Upper lobe of right lung (tissue), 1 donor: ENCODE data around the gene NAA15. TPM values are rescaled to one million over a fixed set of nuclear protein-coding genes. Genes with fewer than 3 reads are reported as not detected.
"Not testable (repeated sequence)": the region's sequence is repeated elsewhere in the genome, so short reads cannot be mapped to it uniquely, and the experiment has no call there.

Source experiments
- ATAC-seq: fragments of 200-7000 bp; cut with Tn5 transposase; one replicate; pipeline ENCODE4 v1.9.1; 2020; ENCODE audit warnings: mild to moderate bottlenecking, moderate library complexity
- DNase-seq: peaks from one replicate; pipeline ENCODE4 v3.0.0-alpha.2; 2020
- H3K27ac ChIP-seq: fragments of 200-600 bp; one replicate; pipeline ENCODE4 v1.8.0; 2022
- H3K27me3 ChIP-seq: fragments of 200-600 bp; one replicate; pipeline ENCODE4 v1.8.0; 2022; ENCODE audit warnings: mild to moderate bottlenecking
- H3K36me3 ChIP-seq: fragments of 200-600 bp; one replicate; pipeline ENCODE4 v1.8.0; 2022
- H3K4me1 ChIP-seq: fragments of 200-600 bp; one replicate; pipeline ENCODE4 v1.8.0; 2022
- H3K4me3 ChIP-seq: fragments of 200-600 bp; one replicate; pipeline ENCODE4 v1.8.0; 2022; ENCODE audit warnings: mild to moderate bottlenecking
- H3K9me3 ChIP-seq: fragments of 200-600 bp; one replicate; pipeline ENCODE4 v1.8.0; 2022
- intact Hi-C: fragments of 100-400 bp; cut with DNase I; formaldehyde crosslinking; loops from one replicate; pipeline ENCODE4 v1.11.0; 2022
- total RNA-seq: library from RNA; stranded (reverse); fragmentation: NEBNext Ultra II Directional; extraction: Animal tissue kit (Norgen Biotek cat#: 25700); gene quantifications from one replicate; pipeline ENCODE4 v1.2.1, GENCODE V29; 2021
- TF ChIP-seq, protein P1 (sequence below): fragments of 200-600 bp; IDR thresholded peaks from one replicate; pipeline ENCODE4 v1.8.0; 2022; ENCODE audit warnings: antibody characterized with exemption
- donor health status: DM: no; HTN: yes; CAD: no; lungs with severe emphysema.

Gene NAA15
- total RNA-seq, 1 donor from 2014 or later, result 38.5 TPM

DNA sequence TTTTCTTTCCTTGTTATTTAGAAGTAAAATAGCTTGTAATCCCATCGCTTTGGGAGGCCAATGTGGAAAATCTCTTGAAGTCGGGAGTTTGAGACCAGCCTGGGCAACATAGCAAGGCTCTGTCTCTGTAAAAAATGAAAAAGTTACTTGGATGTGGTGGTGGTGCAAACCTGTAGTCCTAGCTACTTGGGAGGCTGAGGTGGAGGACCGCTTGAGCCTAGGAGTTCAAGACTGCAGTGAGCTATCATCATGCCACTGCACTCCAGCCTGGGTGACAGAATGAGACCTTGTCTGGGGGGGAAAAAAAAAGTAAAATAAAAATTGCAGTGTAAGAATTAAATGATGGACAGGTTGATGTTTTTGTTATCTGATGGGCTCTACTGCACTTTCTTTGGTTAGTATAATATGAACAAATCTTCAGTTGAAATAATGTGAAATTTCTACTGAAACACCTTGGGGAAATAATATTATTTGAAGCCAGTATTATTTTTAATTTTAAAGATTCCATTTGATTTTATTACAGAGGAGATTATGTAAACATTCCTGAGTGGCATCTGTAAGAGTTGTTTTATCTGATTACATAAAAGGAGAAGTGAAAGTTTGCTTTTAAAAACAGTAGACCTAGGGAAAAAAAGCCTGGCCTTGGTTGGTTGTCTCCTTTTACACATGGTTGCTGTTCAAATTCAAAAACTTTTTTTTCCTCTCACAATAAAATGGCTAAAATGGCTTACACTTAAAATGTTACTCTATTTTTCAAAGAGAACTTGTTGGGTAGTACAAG is 11.4 kb downstream of the NAA15 start:
- Histone ChIP-seq H3K4me1 (peaks cover 21% of the 10 kb centered on the region), H3K9me3 (no peaks in the 10 kb centered on the region), H3K4me3 (no peak overlapping the region), H3K27me3 (no peaks in the 10 kb centered on the region), H3K27ac (no peak overlapping the region), H3K36me3 (no peaks in the 10 kb centered on the region)
- no peak for DNase-seq
- ATAC-seq, result no peak
- TF ChIP-seq, protein P1, sequence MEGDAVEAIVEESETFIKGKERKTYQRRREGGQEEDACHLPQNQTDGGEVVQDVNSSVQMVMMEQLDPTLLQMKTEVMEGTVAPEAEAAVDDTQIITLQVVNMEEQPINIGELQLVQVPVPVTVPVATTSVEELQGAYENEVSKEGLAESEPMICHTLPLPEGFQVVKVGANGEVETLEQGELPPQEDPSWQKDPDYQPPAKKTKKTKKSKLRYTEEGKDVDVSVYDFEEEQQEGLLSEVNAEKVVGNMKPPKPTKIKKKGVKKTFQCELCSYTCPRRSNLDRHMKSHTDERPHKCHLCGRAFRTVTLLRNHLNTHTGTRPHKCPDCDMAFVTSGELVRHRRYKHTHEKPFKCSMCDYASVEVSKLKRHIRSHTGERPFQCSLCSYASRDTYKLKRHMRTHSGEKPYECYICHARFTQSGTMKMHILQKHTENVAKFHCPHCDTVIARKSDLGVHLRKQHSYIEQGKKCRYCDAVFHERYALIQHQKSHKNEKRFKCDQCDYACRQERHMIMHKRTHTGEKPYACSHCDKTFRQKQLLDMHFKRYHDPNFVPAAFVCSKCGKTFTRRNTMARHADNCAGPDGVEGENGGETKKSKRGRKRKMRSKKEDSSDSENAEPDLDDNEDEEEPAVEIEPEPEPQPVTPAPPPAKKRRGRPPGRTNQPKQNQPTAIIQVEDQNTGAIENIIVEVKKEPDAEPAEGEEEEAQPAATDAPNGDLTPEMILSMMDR, result no peak
- intact Hi-C loops, result no loop called here

DNA sequence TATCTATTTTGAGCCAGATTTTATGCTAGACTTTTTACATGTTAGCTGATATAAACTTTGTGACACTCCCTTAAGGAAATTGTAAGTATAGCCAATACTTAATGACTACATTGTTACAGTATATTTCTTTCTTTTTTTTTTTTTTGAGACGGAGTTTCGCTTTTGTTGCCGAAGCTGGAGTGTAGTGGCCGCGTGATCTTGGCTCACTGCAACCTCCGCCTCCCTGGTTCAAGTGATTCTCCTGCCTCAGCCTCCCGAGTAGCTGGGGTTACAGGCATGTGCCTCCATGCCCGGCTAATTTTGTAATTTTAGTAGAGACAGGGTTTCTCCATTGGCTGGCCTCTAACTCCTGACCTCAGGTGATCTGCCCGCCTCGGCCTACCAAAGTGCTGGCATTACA is 12.1 kb downstream of the NAA15 start:
- H3K36me3 ChIP-seq, H3K27me3 ChIP-seq, H3K9me3 ChIP-seq, H3K27ac ChIP-seq, DNase-seq, H3K4me3 ChIP-seq, ATAC-seq, intact Hi-C loops: not testable (repeated sequence)
- H3K4me1 ChIP-seq, result peaks cover 21% of the 10 kb centered on the region

DNA sequence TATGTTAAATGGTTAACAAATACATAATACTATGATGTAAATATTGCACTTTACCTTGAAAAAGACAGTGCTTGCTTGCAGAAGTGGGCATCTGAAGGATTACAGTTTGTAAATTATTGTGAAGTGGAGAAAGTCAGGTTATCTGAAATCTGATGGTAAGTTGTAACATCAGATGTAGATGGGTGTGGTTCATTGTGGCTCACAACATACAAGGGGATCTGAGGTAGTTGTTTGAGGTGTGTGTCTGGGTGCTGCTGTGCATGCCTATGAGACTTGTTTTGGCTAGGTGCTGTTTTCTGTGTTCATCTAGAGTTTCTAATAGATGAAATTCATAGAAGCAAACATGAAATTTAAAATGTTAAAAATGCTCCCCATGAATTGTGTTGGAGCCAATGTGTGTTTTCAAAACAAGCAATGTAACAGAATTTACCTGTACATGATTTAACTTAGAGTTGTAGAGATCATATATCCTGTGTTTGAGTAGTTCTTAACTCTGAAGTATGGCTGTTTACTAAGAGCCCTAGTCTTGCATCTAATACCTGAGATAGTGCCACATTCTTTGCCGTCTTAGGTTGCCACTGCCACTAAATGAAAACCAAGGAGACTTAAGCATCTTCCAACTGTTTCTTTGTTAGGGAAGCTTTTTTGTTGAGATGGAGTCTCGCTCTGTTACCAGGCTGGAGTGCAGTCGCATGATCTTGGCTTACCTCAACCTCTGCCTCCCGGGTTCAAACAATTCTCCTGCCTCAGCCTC is 12.9 kb downstream of the NAA15 start:
- Histone ChIP-seq H3K36me3 (no peaks in the 10 kb centered on the region), H3K27ac (no peak overlapping the region), H3K4me3 (no peak overlapping the region), H3K9me3 (no peaks in the 10 kb centered on the region), H3K27me3 (no peaks in the 10 kb centered on the region), H3K4me1 (peaks cover 21% of the 10 kb centered on the region)
- TF ChIP-seq, protein P1, result no peak
- no peak for DNase-seq
- intact Hi-C loops, result no loop called here
- no peak for ATAC-seq

DNA sequence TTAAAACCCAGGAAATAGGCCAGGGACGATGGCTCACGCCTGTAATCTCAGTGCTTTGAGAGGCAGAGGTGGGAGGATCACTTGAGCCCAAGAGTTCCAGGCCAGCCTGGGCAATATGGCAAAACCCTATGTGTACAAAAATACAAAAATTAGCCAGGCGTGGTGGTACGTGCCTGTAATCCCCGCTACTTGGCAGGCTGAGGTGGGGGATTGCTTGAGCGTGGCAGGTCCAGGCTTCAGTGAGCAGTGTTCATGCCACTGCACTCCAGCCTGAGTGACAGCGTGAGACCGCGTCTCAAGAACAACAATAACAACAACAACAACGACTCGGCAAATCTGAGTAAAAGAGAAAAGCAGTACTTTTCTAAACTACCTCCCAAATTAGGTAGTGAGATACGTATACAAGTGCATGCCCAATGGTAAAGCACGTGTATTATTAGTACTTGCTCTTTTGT is 13.9 kb downstream of the NAA15 start:
- intact Hi-C loops, result no loop called here

DNA sequence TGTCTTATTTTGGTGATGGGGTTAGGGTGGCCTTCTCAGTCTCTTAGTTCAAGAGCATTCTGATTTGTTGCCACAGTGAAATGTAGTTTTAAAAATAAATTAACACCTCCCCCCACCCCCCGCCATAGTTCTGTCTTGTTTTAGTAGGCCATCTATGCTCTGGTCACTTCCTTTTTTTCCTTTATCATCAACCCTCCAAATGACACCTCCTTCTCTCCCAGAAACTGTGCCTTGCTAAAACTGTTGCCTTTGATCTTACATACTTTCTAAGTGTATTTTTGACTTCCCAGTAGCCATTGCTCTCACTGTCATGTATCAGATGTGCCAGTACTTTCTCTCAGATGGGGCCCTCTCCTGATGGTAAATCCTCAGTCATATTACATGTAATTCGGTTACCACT is 15.4 kb downstream of the NAA15 start:
- intact Hi-C loops, result no loop called here
- TF ChIP-seq, protein P1, result no peak
- Histone ChIP-seq H3K27me3 (no peaks in the 10 kb centered on the region), H3K36me3 (no peaks in the 10 kb centered on the region), H3K9me3 (no peaks in the 10 kb centered on the region), H3K4me1 (peaks cover 19% of the 10 kb centered on the region), H3K27ac (no peak overlapping the region), H3K4me3 (no peak overlapping the region)
- ATAC-seq, result no peak
- DNase-seq, result no peak

More for the DNA sequence above, 13.9 kb downstream of the NAA15 start:
- TF ChIP-seq, protein P1, result no peak
- no peak for DNase-seq
- Histone ChIP-seq H3K9me3 (no peaks in the 10 kb centered on the region), H3K4me3 (no peak overlapping the region), H3K27ac (no peak overlapping the region), H3K36me3 (no peaks in the 10 kb centered on the region), H3K27me3 (no peaks in the 10 kb centered on the region), H3K4me1 (peaks cover 21% of the 10 kb centered on the region)
- no peak for ATAC-seq

DNA sequence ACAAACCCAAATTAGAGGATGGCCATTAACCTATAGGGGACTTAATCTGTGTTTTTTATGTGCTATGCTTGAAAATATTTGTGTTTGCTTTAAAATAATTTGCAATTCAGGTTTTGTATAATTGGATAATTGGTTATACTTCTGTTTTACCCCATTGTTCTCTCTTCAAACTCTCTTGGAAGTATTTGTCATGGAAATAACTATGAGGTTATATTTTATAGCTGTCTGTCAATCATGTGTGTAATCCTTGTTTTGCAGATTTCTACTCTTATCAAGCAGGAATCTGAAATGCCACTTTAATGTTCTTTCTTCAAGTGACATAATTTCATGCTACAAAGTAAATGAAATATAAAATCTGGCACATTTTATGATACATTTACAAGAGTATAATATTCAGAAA is 16.3 kb downstream of the NAA15 start:
- Histone ChIP-seq H3K27ac (no peak overlapping the region), H3K36me3 (no peaks in the 10 kb centered on the region), H3K4me3 (no peak overlapping the region), H3K27me3 (no peaks in the 10 kb centered on the region), H3K4me1 (peaks cover 11% of the 10 kb centered on the region), H3K9me3 (no peaks in the 10 kb centered on the region)
- DNase-seq (no peak), ATAC-seq (no peak)
- TF ChIP-seq, protein P1, result no peak
- intact Hi-C loops, result no loop called here
